ENCODE measurements around the gene AJAP1. TPM values are rescaled to one million over a fixed set of nuclear protein-coding genes. Genes with fewer than 3 reads are reported as not detected.

The AJAP1 gene
- total and polyA plus RNA-seq, 10 of the 15 experiments (the other 5 are each of a cell fraction or from before 2014, with no cell fraction given), result not detected

DNA sequence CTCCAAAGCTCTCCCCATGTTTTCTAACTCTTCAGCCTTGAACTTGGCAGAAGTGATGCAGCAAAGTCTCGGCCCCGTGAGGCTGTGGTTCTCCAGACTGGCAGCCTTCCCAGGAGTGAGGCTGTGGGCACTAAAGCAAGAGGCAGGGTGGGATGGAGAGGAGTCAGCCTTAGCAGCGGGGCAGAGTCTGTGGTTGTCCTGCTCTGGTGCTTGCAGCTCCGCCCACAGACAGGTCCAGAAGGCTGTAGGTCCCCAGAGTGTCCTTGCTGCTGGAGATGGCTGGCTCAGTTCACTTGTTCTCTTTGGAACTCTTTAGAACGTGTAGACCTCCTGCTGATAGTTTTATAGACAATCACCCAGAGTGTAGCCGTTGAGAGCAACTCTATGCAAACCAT lies 142.6 kb downstream of the AJAP1 start:
- no peaks in the 10 kb centered on the region for H4K20me1 ChIP-seq (ENCODE audit: control insufficient read depth, insufficient read depth)
- ChIA-PET RAD21 (ENCODE audit: unreplicated experiment) (no interaction called here), POLR2A (no interaction called here), SMC1A (ENCODE audit: uncharacterized antibody, unreplicated experiment) (interaction anchor here (0.6 to 2.4 kb wide), 7 partner anchors 10 to 225 kb away, joined by 3 to 6 read pairs (median 4); no protein-coding TSS in a partner anchor), CTCF (interaction anchor here (0.9 to 2.3 kb wide), 7 partner anchors 9 to 146 kb away, joined by 3 to 9 read pairs (median 3); no protein-coding TSS in a partner anchor)
- intact Hi-C loops (cut with micrococcal nuclease; ENCODE audit: unreplicated experiment), result no loop called here
- in situ Hi-C loops (cut with MboI), result no loop called here
- H3K79me2 ChIP-seq (ENCODE audit: control insufficient read depth, insufficient read depth, low read length), result no peaks in the 10 kb centered on the region
- H3K4me2 ChIP-seq (ENCODE audit: control insufficient read depth, insufficient read depth), result peak overlapping the region; percentile 84
- no peaks in the 10 kb centered on the region for H3K36me3 ChIP-seq (ENCODE audit: control insufficient read depth in 2 of 2, insufficient read depth in 2 of 2, low read length in 1 of 2)
- H3K9ac ChIP-seq (ENCODE audit: control insufficient read depth, insufficient read depth, low read length), result no peak overlapping the region; the same call in none of the 2 replicates
- DNase-seq (ENCODE audit: low read depth, low spot score) (no peak), FAIRE-seq (no peak), ATAC-seq (no peak)
- H3K27ac ChIP-seq (ENCODE audit: control insufficient read depth, insufficient read depth), result peak overlapping the region; percentile 58
- peaks cover 24% of the 10 kb centered on the region for H3K4me1 ChIP-seq (ENCODE audit: control insufficient read depth, insufficient read depth, low read length)
- H3K27me3 ChIP-seq (replicated peaks in 1 of 2; ENCODE audit: control insufficient read depth in 2 of 2, insufficient read depth in 2 of 2, low read length in 1 of 2), result no peaks in the 10 kb centered on the region; a peak in 1 of 4 replicates
- H3K9me3 ChIP-seq (replicated peaks; ENCODE audit: control insufficient read depth, insufficient read depth, low read length), result no peaks in the 10 kb centered on the region; the same call in 2 of the 3 replicates
- 0 out of 2 replicates have a peak overlapping the region, but pooled peaks have one; percentile 13 for H3K4me3 ChIP-seq
- TF ChIP-seq GABPA (IDR thresholded peaks at IDR 0.05; ENCODE audit: low read depth) (no peak), IRF4 (IDR thresholded peaks at IDR 0.05; ENCODE audit: low read depth, low read length) (no peak), SIN3A (IDR thresholded peaks at IDR 0.05; ENCODE audit: low read depth, low read length) (no peak), TARDBP (IDR thresholded peaks at IDR 0.05; ENCODE audit: borderline replicate concordance) (no peak), MXI1 (IDR thresholded peaks at IDR 0.05; ENCODE audit: low read depth, low read length) (no peak), RAD21 (IDR thresholded peaks at IDR 0.05; ENCODE audit: insufficient read depth, low read depth, low read length) (no peak)
- TF ChIP-seq, protein P1, sequence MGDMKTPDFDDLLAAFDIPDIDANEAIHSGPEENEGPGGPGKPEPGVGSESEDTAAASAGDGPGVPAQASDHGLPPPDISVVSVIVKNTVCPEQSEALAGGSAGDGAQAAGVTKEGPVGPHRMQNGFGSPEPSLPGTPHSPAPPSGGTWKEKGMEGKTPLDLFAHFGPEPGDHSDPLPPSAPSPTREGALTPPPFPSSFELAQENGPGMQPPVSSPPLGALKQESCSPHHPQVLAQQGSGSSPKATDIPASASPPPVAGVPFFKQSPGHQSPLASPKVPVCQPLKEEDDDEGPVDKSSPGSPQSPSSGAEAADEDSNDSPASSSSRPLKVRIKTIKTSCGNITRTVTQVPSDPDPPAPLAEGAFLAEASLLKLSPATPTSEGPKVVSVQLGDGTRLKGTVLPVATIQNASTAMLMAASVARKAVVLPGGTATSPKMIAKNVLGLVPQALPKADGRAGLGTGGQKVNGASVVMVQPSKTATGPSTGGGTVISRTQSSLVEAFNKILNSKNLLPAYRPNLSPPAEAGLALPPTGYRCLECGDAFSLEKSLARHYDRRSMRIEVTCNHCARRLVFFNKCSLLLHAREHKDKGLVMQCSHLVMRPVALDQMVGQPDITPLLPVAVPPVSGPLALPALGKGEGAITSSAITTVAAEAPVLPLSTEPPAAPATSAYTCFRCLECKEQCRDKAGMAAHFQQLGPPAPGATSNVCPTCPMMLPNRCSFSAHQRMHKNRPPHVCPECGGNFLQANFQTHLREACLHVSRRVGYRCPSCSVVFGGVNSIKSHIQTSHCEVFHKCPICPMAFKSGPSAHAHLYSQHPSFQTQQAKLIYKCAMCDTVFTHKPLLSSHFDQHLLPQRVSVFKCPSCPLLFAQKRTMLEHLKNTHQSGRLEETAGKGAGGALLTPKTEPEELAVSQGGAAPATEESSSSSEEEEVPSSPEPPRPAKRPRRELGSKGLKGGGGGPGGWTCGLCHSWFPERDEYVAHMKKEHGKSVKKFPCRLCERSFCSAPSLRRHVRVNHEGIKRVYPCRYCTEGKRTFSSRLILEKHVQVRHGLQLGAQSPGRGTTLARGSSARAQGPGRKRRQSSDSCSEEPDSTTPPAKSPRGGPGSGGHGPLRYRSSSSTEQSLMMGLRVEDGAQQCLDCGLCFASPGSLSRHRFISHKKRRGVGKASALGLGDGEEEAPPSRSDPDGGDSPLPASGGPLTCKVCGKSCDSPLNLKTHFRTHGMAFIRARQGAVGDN (IDR thresholded peaks at IDR 0.05), result no peak
- peak overlapping the region; percentile 72 for H2AFZ ChIP-seq (ENCODE audit: control insufficient read depth, low read depth, low read length)
- BruUV-seq (replicated peaks), result no TSS peak
- 19% methylated on average over 6 of the region's 6 CpGs for WGBS (ENCODE audit: insufficient coverage, insufficient replicate concordance, low lambda C conversion rate, missing lambda C conversion rate)
